DOHH2 (cell line): ENCODE data around the gene KCNIP3.

Source experiments
- H3F3A ChIP-seq: fragments of 200-600 bp; sonication (generic), shearing (Covaris generic); 2 replicates; pipeline ENCODE4 v1.6.0; 2016; ENCODE audit warnings: antibody characterized with exemption, mild to moderate bottlenecking; ENCODE audit not compliant: control insufficient read depth, insufficient read depth
- H3K27ac ChIP-seq: fragments of 200-600 bp; sonication (generic); 2 replicates; pipeline ENCODE4 v1.5.1; 2014; ENCODE audit warnings: low read depth, mild to moderate bottlenecking, low read length, moderate library complexity
- H3K27me3 ChIP-seq: fragments of 200-600 bp; sonication (generic); 2 replicates; pipeline ENCODE4 v1.6.1; 2014; ENCODE audit warnings: mild to moderate bottlenecking, low read length, mixed read lengths; ENCODE audit not compliant: control insufficient read depth
- H3K36me3 ChIP-seq: fragments of 200-600 bp; sonication (generic); 2 replicates; pipeline ENCODE4 v1.6.1; 2014; ENCODE audit warnings: mild to moderate bottlenecking, low read length, moderate library complexity, mixed read lengths; ENCODE audit not compliant: control insufficient read depth
- H3K4me1 ChIP-seq: fragments of 200-600 bp; sonication (generic); 2 replicates; pipeline ENCODE4 v1.6.1; 2014; ENCODE audit warnings: mild to moderate bottlenecking, low read length, mixed read lengths; ENCODE audit not compliant: control insufficient read depth
- H3K4me2 ChIP-seq: fragments of 200-600 bp; sonication (generic); 2 replicates; pipeline ENCODE4 v1.6.0; 2014; ENCODE audit warnings: mild to moderate bottlenecking, low read length, moderate library complexity
- H3K4me3 ChIP-seq: fragments of 200-600 bp; sonication (generic); 2 replicates; pipeline ENCODE4 v1.5.1; 2014; ENCODE audit warnings: mild to moderate bottlenecking, low read length, mixed read lengths
- H3K79me2 ChIP-seq: fragments of 200-600 bp; sonication (generic); 2 replicates; pipeline ENCODE4 v1.6.1; 2014; ENCODE audit warnings: mild to moderate bottlenecking, low read length, mixed read lengths; ENCODE audit not compliant: control insufficient read depth
- H3K9me2 ChIP-seq: fragments of 200-600 bp; sonication (generic); replicated peaks from 2 replicates; pipeline ENCODE4 v1.6.1; 2014; ENCODE audit warnings: mild to moderate bottlenecking, low read length, mixed read lengths; ENCODE audit not compliant: control insufficient read depth
- H3K9me3 ChIP-seq: fragments of 200-600 bp; sonication (generic); 2 replicates; pipeline ENCODE4 v1.6.1; 2014; ENCODE audit warnings: antibody characterized with exemption, low read length, mixed read lengths; ENCODE audit not compliant: control insufficient read depth, insufficient read depth
- H4K20me1 ChIP-seq: fragments of 200-600 bp; sonication (generic); 2 replicates; pipeline ENCODE4 v1.6.0; 2014; ENCODE audit warnings: low read depth, mild to moderate bottlenecking, antibody characterized with exemption, low read length, moderate library complexity; ENCODE audit not compliant: control insufficient read depth, insufficient read depth
- CTCF ChIP-seq: fragments of 200-600 bp; sonication (generic); IDR thresholded peaks from one replicate; pipeline ENCODE4 v1.5.1; 2014; ENCODE audit warnings: antibody characterized with exemption, mild to moderate bottlenecking, low read depth, low read length; ENCODE audit not compliant: poor library complexity, severe bottlenecking
- EZH2phosphoT487 ChIP-seq: fragments of 200-600 bp; sonication (generic); IDR thresholded peaks from 2 replicates; pipeline ENCODE4 v1.6.1; 2017; ENCODE audit warnings: borderline replicate concordance, mild to moderate bottlenecking, antibody characterized with exemption, low read length, moderate library complexity, mixed read lengths

KCNIP3 gene

GRCh38 chr2:95387358-95387757 is 90.2 kb downstream of the KCNIP3 start:
- TF ChIP-seq CTCF (no peak), EZH2phosphoT487 (no peak)
- no peaks in the 10 kb centered on the region for H3K36me3 ChIP-seq
- H3K9me3 ChIP-seq = no peaks in the 10 kb centered on the region
- no peak overlapping the region for H3K4me3 ChIP-seq
- H3K79me2 ChIP-seq = no peaks in the 10 kb centered on the region
- no peaks in the 10 kb centered on the region for H3K4me1 ChIP-seq
- H3K4me2 ChIP-seq = no peak overlapping the region
- no peaks in the 10 kb centered on the region for H4K20me1 ChIP-seq
- no peaks in the 10 kb centered on the region for H3K27me3 ChIP-seq
- H3K9me2 ChIP-seq = no peaks in the 10 kb centered on the region
- H3F3A ChIP-seq = no peaks in the 10 kb centered on the region
- H3K27ac ChIP-seq = no peak overlapping the region

DNA sequence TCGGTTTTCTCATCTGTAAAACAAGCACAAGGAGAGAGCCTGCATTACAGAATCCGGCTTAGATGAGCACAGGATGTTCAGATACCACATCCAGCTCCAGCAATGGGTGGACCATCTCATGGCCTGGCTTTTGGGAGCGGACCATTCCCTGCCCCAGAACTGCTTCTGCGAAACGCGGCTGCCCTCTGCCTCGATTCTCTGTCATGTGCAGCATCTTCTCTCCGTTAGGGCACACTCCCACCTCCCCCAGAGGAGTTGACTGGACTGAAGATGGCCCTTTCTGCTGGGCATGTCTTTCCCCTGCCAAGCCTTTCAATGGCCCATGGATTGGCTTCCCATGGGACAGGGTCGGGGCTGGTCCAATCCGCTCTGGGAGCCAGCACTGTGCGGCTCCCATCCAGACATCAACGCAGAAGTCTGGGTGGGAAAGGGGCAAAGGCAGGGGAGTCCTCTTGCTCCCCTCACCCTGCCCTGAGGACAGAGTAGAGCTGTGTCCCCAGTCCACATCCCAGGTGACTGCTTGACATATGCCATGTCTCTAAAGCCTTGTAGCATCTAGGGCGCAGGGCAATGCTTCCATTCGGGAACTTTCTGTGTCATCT is 91.0 kb downstream of the KCNIP3 start:
- no peaks in the 10 kb centered on the region for H3K4me1 ChIP-seq
- H3K79me2 ChIP-seq = no peaks in the 10 kb centered on the region
- H3K36me3 ChIP-seq = no peaks in the 10 kb centered on the region
- no peaks in the 10 kb centered on the region for H3F3A ChIP-seq
- no peaks in the 10 kb centered on the region for H3K9me3 ChIP-seq
- no peak overlapping the region for H3K4me3 ChIP-seq
- TF ChIP-seq EZH2phosphoT487 (no peak), CTCF (no peak)
- no peaks in the 10 kb centered on the region for H4K20me1 ChIP-seq
- H3K27me3 ChIP-seq = no peaks in the 10 kb centered on the region
- no peaks in the 10 kb centered on the region for H3K9me2 ChIP-seq
- no peak overlapping the region for H3K27ac ChIP-seq
- no peak overlapping the region for H3K4me2 ChIP-seq

- Histone ChIP-seq H3K4me2 (no peak overlapping the region), H3K4me1 (no peaks in the 10 kb centered on the region), H3K79me2 (no peaks in the 10 kb centered on the region), H4K20me1 (no peaks in the 10 kb centered on the region), H3K4me3 (no peak overlapping the region), H3F3A (no peaks in the 10 kb centered on the region), H3K9me3 (no peaks in the 10 kb centered on the region), H3K27me3 (no peaks in the 10 kb centered on the region), H3K9me2 (no peaks in the 10 kb centered on the region), H3K36me3 (no peaks in the 10 kb centered on the region), H3K27ac (no peak overlapping the region)
- no peak for TF ChIP-seq CTCF
- no peak for TF ChIP-seq EZH2phosphoT487
Observed at GRCh38 chr2:95388856-95389244, 91.7 kb downstream of the KCNIP3 start.
